H9 (cell line): ENCODE data around the gene RNPS1. TPM values are rescaled to one million over a fixed set of nuclear protein-coding genes. Genes with fewer than 3 reads are reported as not detected.

Source experiments
- DNase-seq: peaks from one replicate; pipeline ENCODE4 v3.0.0-alpha.2; 2017
- H2AFZ ChIP-seq: one replicate; pipeline ENCODE4 v1.6.1; 2013; ENCODE audit warnings: mild to moderate bottlenecking, low read length, control low read depth, moderate library complexity
- H2AK5ac ChIP-seq: 2 replicates; pipeline ENCODE4 v1.6.1; 2013; ENCODE audit warnings: low read length, control low read depth, mixed read lengths; ENCODE audit not compliant: insufficient read length
- H2BK120ac ChIP-seq: one replicate; pipeline ENCODE4 v1.6.1; 2013; ENCODE audit warnings: low read depth, mild to moderate bottlenecking, low read length, control low read depth, inconsistent platforms; ENCODE audit not compliant: poor library complexity, severe bottlenecking
- H2BK12ac ChIP-seq: 2 replicates; pipeline ENCODE4 v1.6.1; 2013; ENCODE audit warnings: low read length, control low read depth, mixed read lengths, low read depth; ENCODE audit not compliant: insufficient read length
- H2BK15ac ChIP-seq: 2 replicates; pipeline ENCODE4 v1.6.1; 2013; ENCODE audit warnings: low read depth, low read length, control low read depth
- H2BK20ac ChIP-seq: one replicate; pipeline ENCODE4 v1.6.1; 2013; ENCODE audit warnings: low read depth, mild to moderate bottlenecking, low read length, control low read depth, inconsistent platforms; ENCODE audit not compliant: poor library complexity, severe bottlenecking
- H2BK5ac ChIP-seq: 2 replicates; pipeline ENCODE4 v1.6.1; 2013; ENCODE audit warnings: low read length, control low read depth, mixed read lengths; ENCODE audit not compliant: insufficient read length
- H3K14ac ChIP-seq: 2 replicates; pipeline ENCODE4 v1.6.1; 2013; ENCODE audit warnings: low read length, control low read depth; ENCODE audit not compliant: insufficient read depth
- H3K18ac ChIP-seq: 2 replicates; pipeline ENCODE4 v1.6.1; 2013; ENCODE audit warnings: low read depth, mild to moderate bottlenecking, mixed read lengths, low read length, control low read depth; ENCODE audit not compliant: insufficient read length
- H3K23ac ChIP-seq: 2 replicates; pipeline ENCODE4 v1.6.1; 2013; ENCODE audit warnings: low read length, control low read depth, mixed read lengths, low read depth; ENCODE audit not compliant: insufficient read length
- H3K23me2 ChIP-seq: 2 replicates; pipeline ENCODE4 v1.6.1; 2013; ENCODE audit warnings: low read depth, mild to moderate bottlenecking, mixed read lengths, low read length, control low read depth; ENCODE audit not compliant: insufficient read length, poor library complexity, severe bottlenecking
- H3K27ac ChIP-seq: 2 replicates; pipeline ENCODE4 v1.5.1; 2013; ENCODE audit warnings: low read length, control low read depth, mixed read lengths, low read depth; ENCODE audit not compliant: insufficient read length
- H3K27me3 ChIP-seq: 2 replicates; pipeline ENCODE4 v1.6.1; 2013; ENCODE audit warnings: low read length, control low read depth, inconsistent platforms; ENCODE audit not compliant: insufficient read depth
- H3K4ac ChIP-seq: 2 replicates; pipeline ENCODE4 v1.6.1; 2013; ENCODE audit warnings: low read depth, mild to moderate bottlenecking, control low read depth, inconsistent platforms, low read length, moderate library complexity
- H3K4me1 ChIP-seq: 2 replicates; pipeline ENCODE4 v1.6.1; 2013; ENCODE audit warnings: low read length, control low read depth, inconsistent platforms; ENCODE audit not compliant: insufficient read depth
- H3K4me2 ChIP-seq: 2 replicates; pipeline ENCODE4 v1.6.1; 2013; ENCODE audit warnings: low read length, control low read depth, mixed read lengths; ENCODE audit not compliant: insufficient read length, insufficient read depth
- H3K56ac ChIP-seq: 2 replicates; pipeline ENCODE4 v1.6.1; 2013; ENCODE audit warnings: low read depth, mild to moderate bottlenecking, mixed read lengths, low read length, control low read depth; ENCODE audit not compliant: insufficient read length
- H3K79me1 ChIP-seq: 2 replicates; pipeline ENCODE4 v1.6.1; 2013; ENCODE audit warnings: low read depth, mild to moderate bottlenecking, moderate library complexity, low read length, control low read depth, inconsistent platforms; ENCODE audit not compliant: insufficient read depth, poor library complexity, severe bottlenecking
- H3K79me2 ChIP-seq: 2 replicates; pipeline ENCODE4 v1.6.1; 2013; ENCODE audit warnings: low read length, control low read depth, inconsistent platforms; ENCODE audit not compliant: insufficient read depth
- H3K9ac ChIP-seq: 2 replicates; pipeline ENCODE4 v1.6.1; 2013; ENCODE audit warnings: low read length, control low read depth, mixed read lengths; ENCODE audit not compliant: insufficient read length; ENCODE audit errors: extremely low read depth
- H3K9me3 ChIP-seq: one replicate; pipeline ENCODE4 v1.6.1; 2013; ENCODE audit warnings: low read depth, low read length, inconsistent platforms; ENCODE audit not compliant: control insufficient read depth
- H3T11ph ChIP-seq: one replicate; pipeline ENCODE4 v1.6.1; 2013; ENCODE audit warnings: mild to moderate bottlenecking, low read length, control low read depth, inconsistent platforms
- H4K20me1 ChIP-seq: one replicate; pipeline ENCODE4 v1.6.1; 2013; ENCODE audit not compliant: control insufficient read depth, insufficient read length, insufficient read depth
- H4K5ac ChIP-seq: 2 replicates; pipeline ENCODE4 v1.6.1; 2013; ENCODE audit warnings: low read depth, mild to moderate bottlenecking, mixed read lengths, low read length, control low read depth; ENCODE audit not compliant: insufficient read length
- H4K8ac ChIP-seq: replicated peaks from 2 replicates; pipeline ENCODE4 v1.6.1; 2013; ENCODE audit warnings: low read length, control low read depth, mixed read lengths, low read depth; ENCODE audit not compliant: insufficient read length
- H4K91ac ChIP-seq: 2 replicates; pipeline ENCODE4 v1.6.1; 2013; ENCODE audit warnings: low read depth, mild to moderate bottlenecking, moderate library complexity, mixed read lengths, low read length, control low read depth; ENCODE audit not compliant: insufficient read length
- H3K27ac Mint-ChIP-seq, 3 experiments: 2 replicates in 2 of 3; 3 replicates in 1 of 3; pipeline ENCODE4 v1.8.0; 2020 to 2021; ENCODE audit warnings: mixed read lengths in 3 of 3, mild to moderate bottlenecking in 1 of 3, moderate library complexity in 1 of 3
- H3K27me3 Mint-ChIP-seq: 2 replicates; pipeline ENCODE4 v1.8.0; 2021; ENCODE audit warnings: low read depth, mild to moderate bottlenecking, moderate library complexity, mixed read lengths
- H3K36me3 Mint-ChIP-seq, 3 experiments: 2 replicates in 2 of 3; 3 replicates in 1 of 3; pipeline ENCODE4 v1.8.0; 2020 to 2021; ENCODE audit warnings: low read depth in 3 of 3, mixed read lengths in 3 of 3; ENCODE audit not compliant: insufficient read depth in 1 of 3
- H3K4me1 Mint-ChIP-seq, 2 experiments: 2 replicates each; pipeline ENCODE4 v1.8.0; 2020; ENCODE audit warnings: mixed read lengths in 2 of 2
- H3K4me3 Mint-ChIP-seq, 2 experiments: 2 replicates in 1 of 2; 3 replicates in 1 of 2; pipeline ENCODE4 v1.8.0; 2020 to 2021; ENCODE audit warnings: mild to moderate bottlenecking in 2 of 2, mixed read lengths in 2 of 2, moderate library complexity in 1 of 2
- H3K9me3 Mint-ChIP-seq, 2 experiments: 2 replicates in 1 of 2; 3 replicates in 1 of 2; pipeline ENCODE4 v1.8.0; 2020; ENCODE audit warnings: mild to moderate bottlenecking in 2 of 2, mixed read lengths in 2 of 2, moderate library complexity in 1 of 2
- WGBS: extraction: QIAGEN DNeasy Blood & Tissue Kit; methylation state at CpG from one replicate; pipeline ENCODE4 v1.1.7; 2013; ENCODE audit warnings: missing lambda C conversion rate, low lambda C conversion rate, mixed read lengths; ENCODE audit not compliant: insufficient read length; ENCODE audit errors: extremely low coverage; 5-methylcytosine and 5-hydroxymethylcytosine counted together
- total RNA-seq: library from RNA; stranded (reverse); gene quantifications from 2 replicates; pipeline ENCODE4 v1.2.1, GENCODE V29; 2021
- TF ChIP-seq, protein P1 (sequence below): fragments of 200-600 bp; sonication (generic); conservative IDR thresholded peaks from 3 replicates; pipeline ENCODE4 v1.8.0; 2021; ENCODE audit warnings: antibody characterized with exemption, mild to moderate bottlenecking

Gene RNPS1
- total RNA-seq, 1 experiment from 2014 or later, result 384 TPM

DNA sequence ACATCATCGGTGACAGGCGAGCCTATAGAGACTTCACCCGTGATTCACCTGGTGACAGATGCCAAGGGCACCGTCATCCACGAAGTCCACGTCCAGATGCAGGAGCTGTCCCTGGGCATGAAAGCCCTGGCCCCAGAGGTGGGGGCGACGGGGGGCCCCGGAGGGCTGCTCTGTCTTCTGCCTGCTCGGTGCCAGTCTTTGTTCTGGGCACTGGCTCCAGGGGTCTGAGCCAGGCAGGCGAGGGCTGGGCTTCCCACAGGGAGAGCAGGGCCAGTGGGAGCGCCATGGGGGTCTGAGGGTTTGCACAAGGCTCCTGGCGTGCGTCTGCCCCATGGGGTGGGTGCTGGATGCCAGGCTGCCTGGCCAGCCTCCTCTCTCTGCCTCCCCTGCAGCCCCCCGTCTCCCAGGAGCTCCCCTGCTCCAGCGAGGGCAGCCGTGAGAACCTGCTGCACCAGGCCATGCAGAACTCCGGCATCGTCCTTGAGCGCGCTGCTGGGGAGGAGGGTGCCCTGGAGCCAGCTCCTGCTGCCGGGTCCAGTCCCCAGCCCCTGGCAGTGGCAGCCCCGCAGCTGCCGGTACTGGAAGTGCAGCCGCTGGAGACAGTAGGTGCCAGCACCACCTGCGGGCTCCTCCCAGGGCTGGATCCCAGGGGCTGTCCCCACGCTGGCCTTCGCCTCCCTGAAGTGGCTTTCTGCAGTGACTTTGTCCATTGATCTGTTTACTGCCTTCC is 34.7 kb downstream of the RNPS1 start:
- H3K79me2 ChIP-seq, result no peaks in the 10 kb centered on the region
- H2AK5ac ChIP-seq, result no peak overlapping the region
- no peak overlapping the region for H4K5ac ChIP-seq
- no peak overlapping the region for H2BK120ac ChIP-seq
- no peak overlapping the region for H3K9ac ChIP-seq
- H3K4me2 ChIP-seq, result no peak overlapping the region
- Mint-ChIP-seq H3K9me3 (no peaks in the 10 kb centered on the region), H3K4me3 (no peak overlapping the region), H3K36me3 (peaks cover 2 to 28% (median 18%) of the 10 kb centered on the region in 3 experiments; a peak in 6 of 7 replicates), H3K27me3 (peaks cover 15% of the 10 kb centered on the region), H3K27ac (no peak overlapping the region), H3K4me1 (no peaks in the 10 kb centered on the region)
- H3K9me3 ChIP-seq, result no peaks in the 10 kb centered on the region
- H2BK20ac ChIP-seq, result no peak overlapping the region
- no peak overlapping the region for H2AFZ ChIP-seq
- no peak overlapping the region for H3K23ac ChIP-seq
- H3K27me3 ChIP-seq, result peaks cover 2% of the 10 kb centered on the region; the same call in 1 of the 2 replicates
- no peak overlapping the region for H3K18ac ChIP-seq
- H3K4ac ChIP-seq, result no peak overlapping the region
- TF ChIP-seq, protein P1, sequence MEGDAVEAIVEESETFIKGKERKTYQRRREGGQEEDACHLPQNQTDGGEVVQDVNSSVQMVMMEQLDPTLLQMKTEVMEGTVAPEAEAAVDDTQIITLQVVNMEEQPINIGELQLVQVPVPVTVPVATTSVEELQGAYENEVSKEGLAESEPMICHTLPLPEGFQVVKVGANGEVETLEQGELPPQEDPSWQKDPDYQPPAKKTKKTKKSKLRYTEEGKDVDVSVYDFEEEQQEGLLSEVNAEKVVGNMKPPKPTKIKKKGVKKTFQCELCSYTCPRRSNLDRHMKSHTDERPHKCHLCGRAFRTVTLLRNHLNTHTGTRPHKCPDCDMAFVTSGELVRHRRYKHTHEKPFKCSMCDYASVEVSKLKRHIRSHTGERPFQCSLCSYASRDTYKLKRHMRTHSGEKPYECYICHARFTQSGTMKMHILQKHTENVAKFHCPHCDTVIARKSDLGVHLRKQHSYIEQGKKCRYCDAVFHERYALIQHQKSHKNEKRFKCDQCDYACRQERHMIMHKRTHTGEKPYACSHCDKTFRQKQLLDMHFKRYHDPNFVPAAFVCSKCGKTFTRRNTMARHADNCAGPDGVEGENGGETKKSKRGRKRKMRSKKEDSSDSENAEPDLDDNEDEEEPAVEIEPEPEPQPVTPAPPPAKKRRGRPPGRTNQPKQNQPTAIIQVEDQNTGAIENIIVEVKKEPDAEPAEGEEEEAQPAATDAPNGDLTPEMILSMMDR, result no peak
- no peak for DNase-seq
- H4K8ac ChIP-seq, result no peak overlapping the region
- no peak overlapping the region for H3T11ph ChIP-seq
- no peaks in the 10 kb centered on the region for H4K20me1 ChIP-seq
- H2BK12ac ChIP-seq, result no peak overlapping the region
- H2BK5ac ChIP-seq, result no peak overlapping the region
- H3K27ac ChIP-seq, result no peak overlapping the region
- no peak overlapping the region for H4K91ac ChIP-seq
- peaks cover 13% of the 10 kb centered on the region for H3K23me2 ChIP-seq
- no peaks in the 10 kb centered on the region for H3K79me1 ChIP-seq
- no peak overlapping the region for H3K56ac ChIP-seq
- H3K4me1 ChIP-seq, result no peaks in the 10 kb centered on the region
- no CpG with 5 or more reads among the region's 28 CpGs for WGBS
- H2BK15ac ChIP-seq, result no peak overlapping the region
- H3K14ac ChIP-seq, result no peak overlapping the region
